B cell (primary cell): Measurements from ENCODE around the gene CANT1. TPM values are rescaled to one million over a fixed set of nuclear protein-coding genes. Genes with fewer than 3 reads are reported as not detected.

Experiments
- ATAC-seq: fragments of 200-7000 bp; cut with Tn5 transposase; one replicate; pipeline ENCODE4 v1.10.0; 2021; ENCODE audit warnings: low read depth, mild to moderate bottlenecking, moderate number of reproducible peaks, moderate library complexity
- CTCF ChIA-PET: fragments of 350-600 bp; sonication (Branson Sonifier 250); formaldehyde crosslinking; loops from one replicate; lab custom pipeline; 2021; ENCODE audit warnings: antibody characterized with exemption, inconsistent platforms; lab: Charles Lee
- POLR2A ChIA-PET: fragments of 350-600 bp; sonication (Branson Sonifier 250); formaldehyde crosslinking; loops from one replicate; lab custom pipeline; 2021; ENCODE audit warnings: antibody characterized with exemption; lab: Charles Lee
- DNase-seq: peaks from one replicate; pipeline ENCODE4 v3.0.0; 2013
- H2AFZ ChIP-seq: 2 replicates; pipeline ENCODE4 v1.6.1; 2012; ENCODE audit warnings: mild to moderate bottlenecking, low read depth, low read length; ENCODE audit not compliant: insufficient read depth, poor library complexity, severe bottlenecking
- H3K27ac ChIP-seq, 2 donors: 1 replicate in 1 of 2; 2 replicates in 1 of 2; pipeline ENCODE4 v1.5.1; 2012 to 2013; ENCODE audit warnings: low read length in 2 of 2, mild to moderate bottlenecking in 2 of 2, moderate library complexity in 1 of 2
- H3K27me3 ChIP-seq, 4 experiments: fragments of 200-600 bp in 1 of 4; sonication (generic) in 1 of 4; replicated peaks in 1 of 4; 1 replicate in 2 of 4; 2 replicates in 2 of 4; pipeline versions ENCODE4 v1.6.1 to v1.7.0; 2013 to 2016; ENCODE audit warnings: low read length in 3 of 4, mild to moderate bottlenecking in 2 of 4, mixed read lengths in 1 of 4, moderate library complexity in 1 of 4; ENCODE audit not compliant: insufficient read depth in 4 of 4, control insufficient read depth in 3 of 4; ENCODE audit errors: control extremely low read depth in 1 of 4
- H3K36me3 ChIP-seq, 2 experiments: replicated peaks in 1 of 2; 1 replicate in 1 of 2; 2 replicates in 1 of 2; pipeline versions ENCODE4 v1.6.1 to v1.7.1; 2013; ENCODE audit warnings: low read length in 1 of 2; ENCODE audit not compliant: insufficient read depth in 2 of 2, control insufficient read depth in 1 of 2; ENCODE audit errors: control extremely low read depth in 1 of 2, extremely low read depth in 1 of 2
- H3K4me1 ChIP-seq, 2 donors: fragments of 200-600 bp in 1 of 2; sonication (generic) in 1 of 2; 1 replicate in 1 of 2; 2 replicates in 1 of 2; pipeline versions ENCODE4 v1.5.1 to v1.6.1; 2013 to 2017; ENCODE audit warnings: low read length in 2 of 2; ENCODE audit not compliant: control insufficient read depth in 2 of 2, insufficient read depth in 2 of 2
- H3K4me2 ChIP-seq: replicated peaks from 2 replicates; pipeline ENCODE3; 2012; ENCODE audit warnings: mild to moderate bottlenecking, low read depth, low read length; ENCODE audit not compliant: poor library complexity, severe bottlenecking
- H3K4me3 ChIP-seq, 5 experiments: fragments of 200-600 bp in 1 of 5; sonication (generic) in 1 of 5; 1 replicate in 3 of 5; 2 replicates in 2 of 5; pipeline versions ENCODE4 v1.5.1 to v1.7.0; 2011 to 2016; ENCODE audit warnings: low read length in 4 of 5, mild to moderate bottlenecking in 4 of 5, low read depth in 2 of 5, control low read depth in 1 of 5, moderate library complexity in 1 of 5; ENCODE audit not compliant: insufficient read depth in 1 of 5; ENCODE audit errors: control extremely low read depth in 1 of 5, extremely low read depth in 1 of 5
- H3K79me2 ChIP-seq: fragments of 200-600 bp; sonication (generic); one replicate; pipeline ENCODE4 v1.6.0; 2016; ENCODE audit warnings: low read length; ENCODE audit not compliant: control insufficient read depth, insufficient read depth
- H3K9ac ChIP-seq: fragments of 200-600 bp; sonication (generic); 2 replicates; pipeline ENCODE4 v1.6.1; 2017; ENCODE audit warnings: mild to moderate bottlenecking, low read length, moderate library complexity
- H3K9me3 ChIP-seq, 3 donors: one replicate each; pipeline versions ENCODE4 v1.6.1 to v1.7.1; 2013; ENCODE audit warnings: low read length in 2 of 3; ENCODE audit not compliant: control insufficient read depth in 2 of 3, insufficient read depth in 1 of 3; ENCODE audit errors: control extremely low read depth in 1 of 3
- H4K20me1 ChIP-seq: 2 replicates; pipeline ENCODE4 v1.6.0; 2012; ENCODE audit warnings: mild to moderate bottlenecking, low read length; ENCODE audit not compliant: insufficient read depth, control insufficient read depth, poor library complexity, severe bottlenecking
- H3K27ac Mint-ChIP-seq: one replicate; pipeline ENCODE4 v1.8.0; 2021; ENCODE audit warnings: mixed read lengths
- H3K27me3 Mint-ChIP-seq: one replicate; pipeline ENCODE4 v1.8.0; 2021; ENCODE audit warnings: mixed read lengths
- H3K4me1 Mint-ChIP-seq: one replicate; pipeline ENCODE4 v1.8.0; 2021; ENCODE audit warnings: mixed read lengths
- H3K4me3 Mint-ChIP-seq: one replicate; pipeline ENCODE4 v1.8.0; 2021; ENCODE audit warnings: mixed read lengths
- H3K9me3 Mint-ChIP-seq: one replicate; pipeline ENCODE4 v1.8.0; 2022; ENCODE audit warnings: mixed read lengths; ENCODE audit not compliant: insufficient read depth
- CTCF ChIP-seq: fragments of 200-600 bp; IDR thresholded peaks from one replicate; pipeline ENCODE4 v1.8.0; 2022; ENCODE audit warnings: antibody characterized with exemption, mild to moderate bottlenecking
- EZH2 ChIP-seq: IDR thresholded peaks from 2 replicates; pipeline ENCODE4 v1.6.1; 2012; ENCODE audit warnings: borderline replicate concordance, low read depth, mild to moderate bottlenecking, moderate library complexity, low read length; ENCODE audit not compliant: insufficient read depth, poor library complexity, severe bottlenecking
- WGBS: methylation state at CpG from one replicate; pipeline ENCODE4 v1.1.5; 2013; ENCODE audit warnings: missing lambda C conversion rate; ENCODE audit not compliant: insufficient coverage; 5-methylcytosine and 5-hydroxymethylcytosine counted together
- intact Hi-C: fragments of 100-400 bp; cut with micrococcal nuclease; formaldehyde crosslinking; loops from one replicate; pipeline ENCODE4 v1.10.0; 2022
- polyA plus RNA-seq: library from polyadenylated mRNA; depleted of rRNA; stranded (reverse); fragments of >200 nt; gene quantifications from 2 replicates; pipeline ENCODE4 v1.2.3, GENCODE V29; 2012
- total RNA-seq, 2 donors: library from RNA; stranded (reverse); fragments of 120-200 nt in 1 of 2; gene quantifications; 1 replicate in 1 of 2; 2 replicates in 1 of 2; pipeline versions ENCODE4 v1.2.3 to v1.2.4, GENCODE V29; 2013 to 2022

Gene CANT1
- total and polyA plus RNA-seq, 2 donors (not counting 1 experiment from before 2014, with no cell fraction given) = 17.3 to 44.2 TPM

GRCh38 chr17:78958641-78959127, 50.9 kb downstream of the CANT1 start:
- intact Hi-C loops = no loop called here
- Histone ChIP-seq H3K4me1 (no peaks in the 10 kb centered on the region), H3K9me3 (no peaks in the 10 kb centered on the region), H2AFZ (no peak overlapping the region), H3K4me3 (no peak overlapping the region), H4K20me1 (no peaks in the 10 kb centered on the region), H3K27me3 (no peaks in the 10 kb centered on the region), H3K4me2 (no peak overlapping the region), H3K9ac (no peak overlapping the region), H3K36me3 (no peaks in the 10 kb centered on the region), H3K79me2 (no peaks in the 10 kb centered on the region), H3K27ac (no peak overlapping the region)
- no peaks in the 10 kb centered on the region for H3K27me3 Mint-ChIP-seq
- H3K27ac Mint-ChIP-seq = no peak overlapping the region
- no peaks in the 10 kb centered on the region for H3K9me3 Mint-ChIP-seq
- 91% methylated on average over 7 of the region's 7 CpGs for WGBS
- DNase-seq (no peak), ATAC-seq (no peak)
- ChIA-PET POLR2A (no interaction called here), CTCF (interaction anchor here (2.8 kb wide), 1 partner anchor 13 kb away, joined by 7 read pairs; no protein-coding TSS in a partner anchor)
- H3K4me1 Mint-ChIP-seq = no peaks in the 10 kb centered on the region
- no peak for TF ChIP-seq CTCF
- TF ChIP-seq EZH2 = no peak
- H3K4me3 Mint-ChIP-seq = no peak overlapping the region

GRCh38 chr17:78957128-78957527, 52.4 kb downstream of the CANT1 start:
- Histone ChIP-seq H3K4me3 (no peak overlapping the region), H3K79me2 (no peaks in the 10 kb centered on the region), H3K27ac (no peak overlapping the region), H3K9ac (no peak overlapping the region), H3K4me2 (no peak overlapping the region), H3K27me3 (peaks cover 0 to 5% (median 0%) of the 10 kb centered on the region in 4 experiments), H4K20me1 (no peaks in the 10 kb centered on the region), H3K36me3 (no peaks in the 10 kb centered on the region), H3K9me3 (peaks cover 0 to 3% (median 0%) of the 10 kb centered on the region in 3 donors), H3K4me1 (no peaks in the 10 kb centered on the region), H2AFZ (no peak overlapping the region)
- ChIA-PET CTCF (interaction anchor here (1.8 kb wide), 1 partner anchor 13 kb away, joined by 6 read pairs; no protein-coding TSS in a partner anchor), POLR2A (no interaction called here)
- Mint-ChIP-seq H3K9me3 (no peaks in the 10 kb centered on the region), H3K27ac (no peak overlapping the region), H3K27me3 (peaks cover 3% of the 10 kb centered on the region), H3K4me3 (no peak overlapping the region), H3K4me1 (no peaks in the 10 kb centered on the region)
- ATAC-seq (no peak), DNase-seq (no peak)
- 93% methylated on average over 12 of the region's 12 CpGs for WGBS
- no peak for TF ChIP-seq EZH2
- TF ChIP-seq CTCF = no peak
- intact Hi-C loops = no loop called here
